ENCODE results near the gene SIAE. TPM values are rescaled to one million over a fixed set of nuclear protein-coding genes. Genes with fewer than 3 reads are reported as not detected.

SIAE gene
- polyA plus RNA-seq, 1 of the 3 experiments (the other 2 are of a cell fraction), result 27.9 TPM

GRCh38 chr11:124663861-124664260 lies 9.7 kb downstream of the SIAE start (continued):
- TF ChIP-seq ZBTB33 (IDR thresholded peaks at IDR 0.05; ENCODE audit: borderline replicate concordance, low read depth) (no peak), REST (IDR thresholded peaks at IDR 0.05; ENCODE audit: low read depth, low read length) (no peak), YY1 (IDR thresholded peaks at IDR 0.05; ENCODE audit: low read depth) (no peak)

GRCh38 chr11:124662106-124662505 lies 11.4 kb downstream of the SIAE start:
- Histone ChIP-seq H3K4me1 (ENCODE audit: control insufficient read depth in 1 of 2, insufficient read depth in 2 of 2, low read depth in 1 of 2, low read length in 1 of 2) (peaks cover 0 to 5% of the 10 kb centered on the region in 2 experiments; a peak in 2 of 4 replicates), H3K9me2 (no peaks in the 10 kb centered on the region), H3K27ac (ENCODE audit: low read depth in 2 of 2, low read length in 1 of 2) (no peak overlapping the region), H3K27me3 (ENCODE audit: insufficient read depth) (no peaks in the 10 kb centered on the region), H3K36me3 (replicated peaks in 1 of 2; ENCODE audit: control insufficient read depth in 1 of 2, insufficient read depth in 2 of 2, low read length in 1 of 2) (peaks cover 5 to 6% of the 10 kb centered on the region in 2 experiments), H3K4me3 (ENCODE audit: low read depth in 2 of 2, low read length in 1 of 2) (no peak overlapping the region), H3K4me2 (no peak overlapping the region), H2AFZ (ENCODE audit: low read depth) (no peak overlapping the region), H3K9me3 (no peaks in the 10 kb centered on the region), H4K20me1 (ENCODE audit: insufficient read depth) (no peaks in the 10 kb centered on the region), H3F3A (replicated peaks; ENCODE audit: insufficient read depth) (no peaks in the 10 kb centered on the region), H3K9ac (no peak overlapping the region), H3K79me2 (ENCODE audit: insufficient read depth) (no peaks in the 10 kb centered on the region)
- DNase-seq, result no peak
- TF ChIP-seq NRF1 (IDR thresholded peaks at IDR 0.05; ENCODE audit: low read depth, low read length) (no peak), SMC3 (IDR thresholded peaks at IDR 0.05; ENCODE audit: low read depth, low read length) (no peak), TEAD4 (IDR thresholded peaks at IDR 0.05; ENCODE audit: borderline replicate concordance, insufficient read depth) (no peak), MEF2A (IDR thresholded peaks at IDR 0.05; ENCODE audit: borderline replicate concordance, low read depth) (no peak), POLR2AphosphoS5 (IDR thresholded peaks at IDR 0.05; ENCODE audit: low read depth, low read length) (no peak), JUND (IDR thresholded peaks at IDR 0.05) (no peak), FOSL2 (IDR thresholded peaks at IDR 0.05; ENCODE audit: borderline replicate concordance, low read depth) (no peak), GABPA (IDR thresholded peaks at IDR 0.05; ENCODE audit: low read depth) (no peak)
- ChIA-PET CTCF (interaction anchor here (1.1 to 4.9 kb wide), 9 partner anchors 9 to 214 kb away, joined by 3 to 26 read pairs (median 9); partner anchors contain the start of gene ROBO3), POLR2A (no interaction called here)
- WGBS (ENCODE audit: low lambda C conversion rate), result 80% methylated on average over 4 of the region's 4 CpGs

Measured in SK-N-SH (cell line).